22Rv1 (cell line): ENCODE measurements around the gene KCNQ1.

Experiments used
- ZFX ChIP-seq: fragments of 450-650 bp; IDR thresholded peaks from 2 replicates; pipeline ENCODE4 v1.6.1; 2017; ENCODE audit warnings: antibody characterized with exemption, borderline replicate concordance
- TF ChIP-seq, protein P1 (sequence below): fragments of 450-650 bp; IDR thresholded peaks from 2 replicates; pipeline ENCODE4 v1.5.1; 2017; ENCODE audit warnings: mild to moderate bottlenecking

DNA sequence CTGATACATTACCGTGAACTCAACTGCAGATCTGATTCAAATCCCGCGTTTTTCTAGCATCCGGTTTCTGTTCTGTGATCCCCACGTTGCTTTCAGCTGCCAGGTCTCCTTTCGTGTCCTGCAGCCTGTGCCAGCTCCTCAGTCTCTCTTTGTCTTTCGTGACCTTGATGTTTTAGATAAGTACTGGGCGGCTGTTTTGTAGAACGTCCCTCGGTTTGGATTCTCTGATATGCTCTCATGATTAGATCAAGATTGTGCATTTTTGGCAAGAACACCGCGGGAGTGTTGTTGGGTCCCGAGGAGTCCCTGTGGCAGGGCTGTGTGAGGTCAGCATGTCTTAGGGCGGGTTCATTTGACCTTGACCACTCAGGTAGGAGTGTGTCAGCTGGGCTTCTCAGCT is 38.6 kb downstream of the KCNQ1 start:
- TF ChIP-seq, protein P1, sequence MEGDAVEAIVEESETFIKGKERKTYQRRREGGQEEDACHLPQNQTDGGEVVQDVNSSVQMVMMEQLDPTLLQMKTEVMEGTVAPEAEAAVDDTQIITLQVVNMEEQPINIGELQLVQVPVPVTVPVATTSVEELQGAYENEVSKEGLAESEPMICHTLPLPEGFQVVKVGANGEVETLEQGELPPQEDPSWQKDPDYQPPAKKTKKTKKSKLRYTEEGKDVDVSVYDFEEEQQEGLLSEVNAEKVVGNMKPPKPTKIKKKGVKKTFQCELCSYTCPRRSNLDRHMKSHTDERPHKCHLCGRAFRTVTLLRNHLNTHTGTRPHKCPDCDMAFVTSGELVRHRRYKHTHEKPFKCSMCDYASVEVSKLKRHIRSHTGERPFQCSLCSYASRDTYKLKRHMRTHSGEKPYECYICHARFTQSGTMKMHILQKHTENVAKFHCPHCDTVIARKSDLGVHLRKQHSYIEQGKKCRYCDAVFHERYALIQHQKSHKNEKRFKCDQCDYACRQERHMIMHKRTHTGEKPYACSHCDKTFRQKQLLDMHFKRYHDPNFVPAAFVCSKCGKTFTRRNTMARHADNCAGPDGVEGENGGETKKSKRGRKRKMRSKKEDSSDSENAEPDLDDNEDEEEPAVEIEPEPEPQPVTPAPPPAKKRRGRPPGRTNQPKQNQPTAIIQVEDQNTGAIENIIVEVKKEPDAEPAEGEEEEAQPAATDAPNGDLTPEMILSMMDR = no peak
- no peak for TF ChIP-seq ZFX
